Omental fat pad (tissue), 4 donors: ENCODE measurements around the gene PXDN. TPM values are rescaled to one million over a fixed set of nuclear protein-coding genes. Genes with fewer than 3 reads are reported as not detected.
"Not testable (repeated sequence)": the region's sequence is repeated elsewhere in the genome, so short reads cannot be mapped to it uniquely, and the experiment has no call there.

ENCODE experiments used
- ATAC-seq: fragments of 150-250 bp; one replicate; pipeline ENCODE4 v1.9.1; 2016; ENCODE audit warnings: mild to moderate bottlenecking, moderate library complexity; ENCODE audit not compliant: low FRiP score
- DNase-seq: peaks from one replicate; pipeline ENCODE4 v3.0.0-alpha.2; 2019; ENCODE audit warnings: low spot score
- CTCF ChIP-seq, 3 donors: fragments of 450-650 bp; IDR thresholded peaks; one replicate each; pipeline ENCODE4 v1.5.1; 2016 to 2017; ENCODE audit warnings: antibody characterized with exemption in 3 of 3, mild to moderate bottlenecking in 3 of 3, moderate library complexity in 2 of 3
- total RNA-seq, 4 donors: library from RNA; depleted of rRNA; stranded (reverse); fragments of >200 nt; gene quantifications; one replicate each; pipeline ENCODE4 v1.1.0, GENCODE V29; 2016

PXDN gene
- total RNA-seq, 4 donors from 2014 or later, result 81.2 to 228 (median 112) TPM

GRCh38 chr2:1767939-1768691, 23.8 kb upstream of the PXDN start:
- ATAC-seq, result no peak
- TF ChIP-seq CTCF (IDR thresholded peaks at IDR 0.05), result no peak
- no peak for DNase-seq

- DNase-seq (no peak), ATAC-seq (peak; percentile 37)
- TF ChIP-seq CTCF (IDR thresholded peaks at IDR 0.05), result no peak
These were observed 22.8 kb upstream of the PXDN start for GRCh38 chr2:1766851-1767811.

- DNase-seq, result no peak
- no peak for ATAC-seq
- TF ChIP-seq CTCF (IDR thresholded peaks at IDR 0.05), result no peak
These were observed 22.1 kb upstream of the PXDN start for GRCh38 chr2:1766425-1766824.

GRCh38 chr2:1765201-1765600, 20.9 kb upstream of the PXDN start:
- DNase-seq, ATAC-seq: not testable (repeated sequence)

GRCh38 chr2:1759611-1759930, 15.3 kb upstream of the PXDN start:
- no peak for DNase-seq
- TF ChIP-seq CTCF (IDR thresholded peaks at IDR 0.05), result no peak

GRCh38 chr2:1758774-1759610, 14.7 kb upstream of the PXDN start:
- no peak for ATAC-seq
- no peak for DNase-seq
- no peak for TF ChIP-seq CTCF (IDR thresholded peaks at IDR 0.05)

More at GRCh38 chr2:1759611-1759930, 15.3 kb upstream of the PXDN start:
- ATAC-seq, result no peak

- TF ChIP-seq CTCF (IDR thresholded peaks at IDR 0.05), result no peak
- ATAC-seq (no peak), DNase-seq (no peak)
These were observed 13.9 kb upstream of the PXDN start for GRCh38 chr2:1758171-1758570.
